GM19463 (cell line): Measurements from ENCODE around the gene TCEA3.

Source experiments
- ATAC-seq: cut with Tn5 transposase; IDR thresholded peaks from one replicate; pipeline ENCODE4 v1.9.1; 2021; ENCODE audit warnings: mild to moderate bottlenecking, moderate library complexity; ENCODE audit not compliant: unreplicated experiment

TCEA3 gene

GRCh38 chr1:23370330-23370708 is 54.2 kb downstream of the TCEA3 start:
- no peak for ATAC-seq

GRCh38 chr1:23369335-23370013 is 55.1 kb downstream of the TCEA3 start, which contains the start of gene ZNF436:
ZNF436 (minus strand) TSS chr1:23369836; CDS start chr1:23368005, 1,831 bp downstream.
- ATAC-seq = no peak

GRCh38 chr1:23368562-23369334 is 55.8 kb downstream of the TCEA3 start:
- ATAC-seq = peak; percentile 49

- ATAC-seq = peak; percentile 89
Observed at GRCh38 chr1:23367791-23368561, 56.6 kb downstream of the TCEA3 start.

- no peak for ATAC-seq
Observed at GRCh38 chr1:23367451-23367790, 57.1 kb downstream of the TCEA3 start.

GRCh38 chr1:23366598-23366997 is 58.0 kb downstream of the TCEA3 start:
- ATAC-seq = no peak

GRCh38 chr1:23366146-23366545 is 58.4 kb downstream of the TCEA3 start:
- no peak for ATAC-seq

GRCh38 chr1:23362218-23362713 is 62.3 kb downstream of the TCEA3 start:
- ATAC-seq = no peak

GRCh38 chr1:23358310-23358875 is 66.2 kb downstream of the TCEA3 start:
- ATAC-seq = no peak

GRCh38 chr1:23357138-23357908 is 67.2 kb downstream of the TCEA3 start:
- no peak for ATAC-seq

- ATAC-seq = no peak
Observed at GRCh38 chr1:23356471-23357137, 67.9 kb downstream of the TCEA3 start.

GRCh38 chr1:23354245-23354644 is 70.3 kb downstream of the TCEA3 start:
- no peak for ATAC-seq

- no peak for ATAC-seq
Observed at GRCh38 chr1:23352096-23352695, 72.4 kb downstream of the TCEA3 start.

GRCh38 chr1:23345920-23346319 is 78.6 kb downstream of the TCEA3 start:
- no peak for ATAC-seq

- ATAC-seq = no peak
Observed at GRCh38 chr1:23344987-23345472, 79.5 kb downstream of the TCEA3 start.

GRCh38 chr1:23344111-23344986 is 80.2 kb downstream of the TCEA3 start, which contains the start of gene HNRNPR:
HNRNPR (minus strand) TSS chr1:23344284; CDS start chr1:23341008, 3,276 bp downstream.
- ATAC-seq = peak; percentile 96

GRCh38 chr1:23343221-23344110 is 81.1 kb downstream of the TCEA3 start:
- ATAC-seq = peak; percentile 9
